Caco-2 (cell line): ENCODE measurements around the gene TMEM203. TPM values are rescaled to one million over a fixed set of nuclear protein-coding genes. Genes with fewer than 3 reads are reported as not detected.

Source experiments
- BruUV-seq: library from RNA; stranded (reverse); fragments of 400-500 nt; replicated peaks from 2 replicates; lab custom pipeline; 2021; lab: Mats Ljungman, UMichigan
- CTCF ChIA-PET: fragments of 300-600 bp; sonication (Branson Sonifier 250); formaldehyde crosslinking; loops from one replicate; lab custom pipeline; 2022; ENCODE audit warnings: antibody characterized with exemption; lab: Charles Lee
- POLR2A ChIA-PET: fragments of 300-600 bp; sonication (Branson Sonifier 250); formaldehyde crosslinking; loops from one replicate; lab custom pipeline; 2022; ENCODE audit warnings: antibody characterized with exemption; lab: Charles Lee
- DNase-seq, 2 experiments: peaks; one replicate each; pipeline versions ENCODE4 v3.0.0 to v3.0.0-alpha.2; 2020 to 2022
- H3K27me3 ChIP-seq: replicated peaks from 2 replicates; pipeline ENCODE4 v1.6.0; 2011; ENCODE audit warnings: low read length; ENCODE audit not compliant: control insufficient read depth, insufficient read depth
- H3K36me3 ChIP-seq: 2 replicates; pipeline ENCODE4 v1.5.1; 2011; ENCODE audit warnings: low read length; ENCODE audit not compliant: control insufficient read depth, insufficient read depth
- H3K4me1 ChIP-seq: fragments of 250-450 bp; sonication (Bioruptor Pico); 2 replicates; pipeline ENCODE4 v1.5.1; 2020; ENCODE audit warnings: mild to moderate bottlenecking
- H3K4me3 ChIP-seq: 2 replicates; pipeline ENCODE4 v1.5.1; 2011; ENCODE audit warnings: low read depth, mild to moderate bottlenecking, control low read depth, low read length
- H3K9me3 ChIP-seq: fragments of 250-450 bp; sonication (Bioruptor Pico); 2 replicates; pipeline ENCODE4 v1.5.1; 2020; ENCODE audit warnings: mild to moderate bottlenecking, moderate library complexity
- H3K27ac Mint-ChIP-seq: one replicate; pipeline ENCODE4 v1.8.0; 2022; ENCODE audit warnings: mixed read lengths; ENCODE audit not compliant: unreplicated experiment
- H3K27me3 Mint-ChIP-seq: one replicate; pipeline ENCODE4 v1.8.0; 2022; ENCODE audit warnings: mixed read lengths; ENCODE audit not compliant: insufficient read depth, unreplicated experiment
- H3K36me3 Mint-ChIP-seq: one replicate; pipeline ENCODE4 v1.8.0; 2022; ENCODE audit warnings: mild to moderate bottlenecking, mixed read lengths; ENCODE audit not compliant: insufficient read depth, unreplicated experiment
- H3K4me1 Mint-ChIP-seq: one replicate; pipeline ENCODE4 v1.8.0; 2022; ENCODE audit warnings: low read depth, mixed read lengths; ENCODE audit not compliant: unreplicated experiment
- H3K4me3 Mint-ChIP-seq: one replicate; pipeline ENCODE4 v1.8.0; 2022; ENCODE audit warnings: mild to moderate bottlenecking, moderate library complexity, mixed read lengths; ENCODE audit not compliant: unreplicated experiment
- H3K9me3 Mint-ChIP-seq: one replicate; pipeline ENCODE4 v1.8.0; 2022; ENCODE audit warnings: mixed read lengths; ENCODE audit not compliant: unreplicated experiment
- CTCF ChIP-seq, 2 experiments: fragments of 200-600 bp in 1 of 2; IDR thresholded peaks; 1 replicate in 1 of 2; 2 replicates in 1 of 2; pipeline versions ENCODE4 v1.5.1 to v1.8.0; 2011 to 2022; ENCODE audit warnings: antibody characterized with exemption in 1 of 2, control low read depth in 1 of 2, inconsistent platforms in 1 of 2, low read depth in 1 of 2, low read length in 1 of 2, mild to moderate bottlenecking in 1 of 2, moderate library complexity in 1 of 2; ENCODE audit not compliant: insufficient read depth in 1 of 2, severe bottlenecking in 1 of 2, unreplicated experiment in 1 of 2
- intact Hi-C: fragments of 100-400 bp; cut with micrococcal nuclease; formaldehyde crosslinking; loops from one replicate; pipeline ENCODE4 v1.10.0; 2022; ENCODE audit not compliant: unreplicated experiment
- total RNA-seq: library from RNA; stranded (reverse); gene quantifications from 2 replicates; pipeline ENCODE4 v1.2.3, GENCODE V29; 2022

The TMEM203 gene
- total RNA-seq, 1 experiment from 2014 or later, result 38.4 TPM

DNA sequence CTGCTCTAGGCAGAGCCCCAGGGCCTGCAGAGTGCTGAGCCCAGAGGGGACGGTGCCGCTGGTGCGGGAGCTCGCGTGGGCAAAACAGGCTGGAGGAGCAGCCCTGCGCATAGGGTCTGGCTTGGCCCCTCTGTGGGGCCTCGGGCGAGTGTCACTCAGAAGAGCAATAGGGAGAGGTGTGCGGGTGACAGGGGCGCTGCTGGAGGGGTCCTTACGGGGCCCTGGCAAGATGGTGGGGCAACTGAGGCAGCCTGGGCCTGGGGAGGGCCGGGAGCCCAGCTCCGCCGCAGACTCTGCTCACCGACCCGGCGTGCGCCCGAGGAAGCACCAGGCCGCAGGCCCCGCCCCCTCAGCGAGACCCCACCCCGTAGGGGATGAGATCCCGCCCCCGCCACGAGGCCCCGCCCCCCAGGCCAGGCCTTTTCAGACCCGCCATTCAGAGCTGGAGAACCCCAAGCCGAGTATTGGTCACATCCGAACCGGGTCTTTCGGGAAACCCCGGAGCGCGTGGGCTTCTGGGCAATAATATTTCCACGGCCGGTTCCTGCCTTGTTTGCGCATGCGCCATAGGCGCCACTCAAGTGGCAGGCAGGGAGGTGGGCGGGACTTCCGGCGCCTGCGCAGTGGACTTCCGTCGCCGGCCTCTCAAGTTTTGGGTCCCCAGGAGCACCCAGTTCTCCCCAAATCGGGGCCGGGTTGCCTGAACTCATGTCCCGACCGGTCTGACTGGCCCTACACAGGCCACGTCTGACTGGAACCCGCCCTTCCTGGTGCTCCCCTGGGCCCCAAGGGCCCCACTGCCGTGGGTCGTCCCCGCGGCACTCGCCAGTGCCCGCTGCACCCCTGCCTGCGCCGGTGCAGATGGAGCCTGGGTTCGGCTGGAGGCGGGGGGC lies 17.9 kb upstream of the TMEM203 start:
- no peak overlapping the region for H3K27ac Mint-ChIP-seq
- TF ChIP-seq CTCF (IDR thresholded peaks at IDR 0.05; ENCODE audit: insufficient read depth in 1 of 2, low read depth in 1 of 2, low read length in 1 of 2, severe bottlenecking in 1 of 2, unreplicated experiment in 1 of 2), result no peak
- intact Hi-C loops, result loop anchor here (2.0 kb wide), 1 partner anchor 17 kb away; the partner anchor contains the start of gene TUBB4B
- POLR2A ChIA-PET, result interaction anchor here (0.6 to 3.3 kb wide), 9 partner anchors 8 to 212 kb away, joined by 3 to 27 read pairs (median 7); partner anchors contain the start of genes ANAPC2, NELFB, SLC34A3 and SSNA1
- H3K4me1 ChIP-seq, result peaks cover 21% of the 10 kb centered on the region
- peak overlapping the region; percentile 85 for H3K4me3 Mint-ChIP-seq
- peak overlapping the region; percentile 69 for H3K4me3 ChIP-seq
- CTCF ChIA-PET, result interaction anchor here (0.6 to 2.5 kb wide), 15 partner anchors 10 to 337 kb away, joined by 3 to 27 read pairs (median 4); partner anchors contain the start of genes SAPCD2 and TUBB4B
- no peaks in the 10 kb centered on the region for H3K36me3 ChIP-seq
- H3K27me3 Mint-ChIP-seq, result no peaks in the 10 kb centered on the region
- peaks cover 20% of the 10 kb centered on the region for H3K36me3 Mint-ChIP-seq
- H3K4me1 Mint-ChIP-seq, result peaks cover 13% of the 10 kb centered on the region
- DNase-seq, result peak; percentile 97 to 99
- no peaks in the 10 kb centered on the region for H3K9me3 ChIP-seq
- no peaks in the 10 kb centered on the region for H3K9me3 Mint-ChIP-seq
- no TSS peak for BruUV-seq
- no peaks in the 10 kb centered on the region for H3K27me3 ChIP-seq

GRCh38 chr9:137222190-137223077 lies 17.0 kb upstream of the TMEM203 start, which contains the start of gene RNF208:
Gene RNF208, minus strand, starts transcription at chr9:137222240. Its CDS starts 1,028 bp downstream, at chr9:137221212.
- peaks cover 29% of the 10 kb centered on the region for H3K4me1 ChIP-seq
- no peaks in the 10 kb centered on the region for H3K9me3 Mint-ChIP-seq
- intact Hi-C loops, result loop anchor here (2.0 kb wide), 1 partner anchor 18 kb away; the partner anchor contains the start of gene TUBB4B
- H3K4me3 ChIP-seq, result peak within 1 kb of the TSS; percentile 69
- POLR2A ChIA-PET, result interaction anchor here (1.0 to 3.3 kb wide), 5 partner anchors 18 to 33 kb away, joined by 5 to 27 read pairs (median 10); partner anchors contain the start of genes ANAPC2, NELFB, SSNA1 and TPRN
- H3K27ac Mint-ChIP-seq, result no peak within 1 kb of the TSS
- peaks cover 21% of the 10 kb centered on the region for H3K36me3 Mint-ChIP-seq
- no TSS peak for BruUV-seq
- H3K27me3 ChIP-seq, result no peaks in the 10 kb centered on the region
- peak in 1 of 2 experiments; percentile 4 for TF ChIP-seq CTCF (IDR thresholded peaks at IDR 0.05; ENCODE audit: insufficient read depth in 1 of 2, low read depth in 1 of 2, low read length in 1 of 2, severe bottlenecking in 1 of 2, unreplicated experiment in 1 of 2)
- no peaks in the 10 kb centered on the region for H3K27me3 Mint-ChIP-seq
- DNase-seq, result no peak
- H3K4me3 Mint-ChIP-seq, result peak within 1 kb of the TSS; percentile 85
- H3K9me3 ChIP-seq, result no peaks in the 10 kb centered on the region
- H3K4me1 Mint-ChIP-seq, result peaks cover 8% of the 10 kb centered on the region
- H3K36me3 ChIP-seq, result no peaks in the 10 kb centered on the region
- CTCF ChIA-PET, result interaction anchor here (1.0 to 2.5 kb wide), 7 partner anchors 14 to 47 kb away, joined by 3 to 27 read pairs (median 3); partner anchors contain the start of gene TUBB4B
